Measurements from ENCODE around the gene CTTNBP2.

DNA sequence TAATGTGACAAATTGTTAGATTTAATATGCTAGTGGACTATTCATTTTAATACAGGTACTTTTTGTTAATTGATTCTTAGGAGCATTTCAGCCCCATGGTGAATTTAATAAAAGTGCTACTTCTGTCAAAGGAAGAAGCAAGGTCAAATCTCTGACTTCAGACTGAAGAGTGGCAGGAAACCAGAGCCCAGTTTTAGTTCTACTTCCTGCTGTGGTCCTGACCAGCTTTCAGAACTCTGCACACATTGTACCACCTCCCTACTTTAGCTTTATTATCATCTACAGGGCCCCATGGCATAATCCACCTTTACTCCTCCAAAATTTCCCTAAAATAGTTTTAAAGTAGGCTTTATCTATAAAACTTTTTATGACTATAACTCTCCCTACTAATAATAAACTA is 33.7 kb downstream of the CTTNBP2 start:
- TF ChIP-seq CTCF (tag by site-specific recombination; IDR thresholded peaks at IDR 0.05) (no peak), ZNF23 (tag by site-specific recombination; IDR thresholded peaks at IDR 0.05; ENCODE audit: borderline replicate concordance) (no peak), ZNF16 (tag by site-specific recombination; IDR thresholded peaks at IDR 0.05; ENCODE audit: low read depth) (no peak), ZNF274 (IDR thresholded peaks at IDR 0.05; ENCODE audit: low read length) (no peak), ZNF274 (tag by site-specific recombination; IDR thresholded peaks at IDR 0.05; ENCODE audit: borderline replicate concordance) (no peak), ZNF555 (tag by site-specific recombination; conservative IDR thresholded peaks at IDR 0.05) (no peak), ZNF121 (tag by site-specific recombination; IDR thresholded peaks at IDR 0.05) (no peak), PRDM1 (tag by site-specific recombination; IDR thresholded peaks at IDR 0.05) (no peak), ZIC2 (tag by site-specific recombination; IDR thresholded peaks at IDR 0.05) (no peak), ATF2 (tag by site-specific recombination; IDR thresholded peaks at IDR 0.05; ENCODE audit: low read depth) (no peak), ZNF114 (tag by site-specific recombination; IDR thresholded peaks at IDR 0.05) (no peak)
- TF ChIP-seq, protein P1, sequence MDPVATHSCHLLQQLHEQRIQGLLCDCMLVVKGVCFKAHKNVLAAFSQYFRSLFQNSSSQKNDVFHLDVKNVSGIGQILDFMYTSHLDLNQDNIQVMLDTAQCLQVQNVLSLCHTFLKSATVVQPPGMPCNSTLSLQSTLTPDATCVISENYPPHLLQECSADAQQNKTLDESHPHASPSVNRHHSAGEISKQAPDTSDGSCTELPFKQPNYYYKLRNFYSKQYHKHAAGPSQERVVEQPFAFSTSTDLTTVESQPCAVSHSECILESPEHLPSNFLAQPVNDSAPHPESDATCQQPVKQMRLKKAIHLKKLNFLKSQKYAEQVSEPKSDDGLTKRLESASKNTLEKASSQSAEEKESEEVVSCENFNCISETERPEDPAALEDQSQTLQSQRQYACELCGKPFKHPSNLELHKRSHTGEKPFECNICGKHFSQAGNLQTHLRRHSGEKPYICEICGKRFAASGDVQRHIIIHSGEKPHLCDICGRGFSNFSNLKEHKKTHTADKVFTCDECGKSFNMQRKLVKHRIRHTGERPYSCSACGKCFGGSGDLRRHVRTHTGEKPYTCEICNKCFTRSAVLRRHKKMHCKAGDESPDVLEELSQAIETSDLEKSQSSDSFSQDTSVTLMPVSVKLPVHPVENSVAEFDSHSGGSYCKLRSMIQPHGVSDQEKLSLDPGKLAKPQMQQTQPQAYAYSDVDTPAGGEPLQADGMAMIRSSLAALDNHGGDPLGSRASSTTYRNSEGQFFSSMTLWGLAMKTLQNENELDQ (tag by site-specific recombination; IDR thresholded peaks at IDR 0.05; ENCODE audit: low read depth) = no peak
- TF ChIP-seq, protein P2, sequence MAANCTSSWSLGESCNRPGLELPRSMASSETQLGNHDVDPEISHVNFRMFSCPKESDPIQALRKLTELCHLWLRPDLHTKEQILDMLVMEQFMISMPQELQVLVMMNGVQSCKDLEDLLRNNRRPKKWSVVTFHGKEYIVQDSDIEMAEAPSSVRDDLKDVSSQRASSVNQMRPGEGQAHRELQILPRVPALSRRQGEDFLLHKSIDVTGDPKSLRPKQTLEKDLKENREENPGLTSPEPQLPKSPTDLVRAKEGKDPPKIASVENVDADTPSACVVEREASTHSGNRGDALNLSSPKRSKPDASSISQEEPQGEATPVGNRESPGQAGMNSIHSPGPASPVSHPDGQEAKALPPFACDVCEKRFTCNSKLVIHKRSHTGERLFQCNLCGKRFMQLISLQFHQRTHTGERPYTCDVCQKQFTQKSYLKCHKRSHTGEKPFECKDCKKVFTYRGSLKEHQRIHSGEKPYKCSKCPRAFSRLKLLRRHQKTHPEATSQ (tag by site-specific recombination; IDR thresholded peaks at IDR 0.05) = no peak
- TF ChIP-seq, protein P3, sequence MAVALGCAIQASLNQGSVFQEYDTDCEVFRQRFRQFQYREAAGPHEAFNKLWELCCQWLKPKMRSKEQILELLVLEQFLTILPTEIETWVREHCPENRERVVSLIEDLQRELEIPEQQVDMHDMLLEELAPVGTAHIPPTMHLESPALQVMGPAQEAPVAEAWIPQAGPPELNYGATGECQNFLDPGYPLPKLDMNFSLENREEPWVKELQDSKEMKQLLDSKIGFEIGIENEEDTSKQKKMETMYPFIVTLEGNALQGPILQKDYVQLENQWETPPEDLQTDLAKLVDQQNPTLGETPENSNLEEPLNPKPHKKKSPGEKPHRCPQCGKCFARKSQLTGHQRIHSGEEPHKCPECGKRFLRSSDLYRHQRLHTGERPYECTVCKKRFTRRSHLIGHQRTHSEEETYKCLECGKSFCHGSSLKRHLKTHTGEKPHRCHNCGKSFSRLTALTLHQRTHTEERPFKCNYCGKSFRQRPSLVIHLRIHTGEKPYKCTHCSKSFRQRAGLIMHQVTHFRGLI (tag by site-specific recombination; IDR thresholded peaks at IDR 0.05) = no peak
